Measurements from ENCODE around the gene MAL.
"Not testable (repeated sequence)": the region's sequence is repeated elsewhere in the genome, so short reads cannot be mapped to it uniquely, and the experiment has no call there.

Gene MAL

GRCh38 chr2:95036596-95037383 lies 11.3 kb downstream of the MAL start:
- no peak for DNase-seq

- no peak for DNase-seq
Measured at GRCh38 chr2:95037384-95037839, 11.9 kb downstream of the MAL start.

GRCh38 chr2:95037841-95038585 lies 12.5 kb downstream of the MAL start:
- not testable (repeated sequence) for DNase-seq

- DNase-seq, result no peak
Measured at GRCh38 chr2:95038635-95039298, 13.3 kb downstream of the MAL start.

- DNase-seq, result no peak
Measured at GRCh38 chr2:95039363-95039762, 13.9 kb downstream of the MAL start.

GRCh38 chr2:95039978-95040377 lies 14.5 kb downstream of the MAL start:
- no peak for DNase-seq

- no peak for DNase-seq
Measured at GRCh38 chr2:95040426-95040825, 14.9 kb downstream of the MAL start.

- DNase-seq, result no peak
Measured at GRCh38 chr2:95041060-95041823, 15.7 kb downstream of the MAL start.

GRCh38 chr2:95041824-95042442 lies 16.4 kb downstream of the MAL start:
- DNase-seq, result no peak

- DNase-seq, result no peak
Measured at GRCh38 chr2:95042472-95043271, 17.2 kb downstream of the MAL start.

GRCh38 chr2:95043300-95044093 lies 18.0 kb downstream of the MAL start:
- DNase-seq, result no peak

- DNase-seq, result no peak
Measured at GRCh38 chr2:95044601-95045000, 19.1 kb downstream of the MAL start.

- DNase-seq, result no peak
Measured at GRCh38 chr2:95046371-95047112, 21.0 kb downstream of the MAL start.

GRCh38 chr2:95047629-95048510 lies 22.4 kb downstream of the MAL start:
- no peak for DNase-seq

GRCh38 chr2:95048825-95049682 lies 23.5 kb downstream of the MAL start:
- DNase-seq, result no peak

GRCh38 chr2:95049683-95049955 lies 24.1 kb downstream of the MAL start:
- DNase-seq, result no peak

GRCh38 chr2:95049961-95050360 lies 24.5 kb downstream of the MAL start:
- no peak for DNase-seq
